Smooth muscle cell (in vitro differentiated cells): Measurements from ENCODE around the gene LIPF. TPM values are rescaled to one million over a fixed set of nuclear protein-coding genes. Genes with fewer than 3 reads are reported as not detected.

Source experiments
- DNase-seq: peaks from one replicate; lab custom pipeline; 2025; ENCODE audit not compliant: unreplicated experiment; lab: John Stamatoyannopoulos, UW
- H2AFZ ChIP-seq: fragments of 200-600 bp; sonication (generic); 2 replicates; pipeline ENCODE4 v1.6.0; 2016; ENCODE audit warnings: antibody characterized with exemption, low read depth, mild to moderate bottlenecking
- H3F3A ChIP-seq: fragments of 200-600 bp; sonication (generic); 2 replicates; pipeline ENCODE4 v1.6.0; 2017; ENCODE audit warnings: antibody characterized with exemption, low read depth
- H3K27ac ChIP-seq: fragments of 200-600 bp; sonication (generic); 2 replicates; pipeline ENCODE4 v1.5.1; 2016; ENCODE audit warnings: low read depth, mild to moderate bottlenecking
- H3K27me3 ChIP-seq: fragments of 200-600 bp; sonication (generic); 2 replicates; pipeline ENCODE4 v1.6.1; 2016; ENCODE audit warnings: low read depth, mild to moderate bottlenecking
- H3K36me3 ChIP-seq: fragments of 200-600 bp; sonication (generic); 2 replicates; pipeline ENCODE4 v1.5.1; 2016; ENCODE audit warnings: low read depth
- H3K4me1 ChIP-seq: fragments of 200-600 bp; sonication (generic); 2 replicates; pipeline ENCODE4 v1.5.1; 2016; ENCODE audit warnings: low read depth
- H3K4me2 ChIP-seq: fragments of 200-600 bp; sonication (generic); 2 replicates; pipeline ENCODE4 v1.6.0; 2016; ENCODE audit warnings: mild to moderate bottlenecking
- H3K4me3 ChIP-seq: fragments of 200-600 bp; sonication (generic); 2 replicates; pipeline ENCODE4 v1.5.1; 2016; ENCODE audit warnings: mild to moderate bottlenecking
- H3K79me2 ChIP-seq: fragments of 200-600 bp; sonication (generic); 2 replicates; pipeline ENCODE4 v1.6.0; 2016; ENCODE audit warnings: low read depth, mild to moderate bottlenecking
- H3K9ac ChIP-seq: fragments of 200-600 bp; sonication (generic); 2 replicates; pipeline ENCODE4 v1.6.0; 2016; ENCODE audit warnings: low read depth
- H3K9me3 ChIP-seq: fragments of 200-600 bp; sonication (generic); replicated peaks from 2 replicates; pipeline ENCODE4 v1.5.1; 2016; ENCODE audit warnings: low read depth
- H4K20me1 ChIP-seq: fragments of 200-600 bp; sonication (generic); 2 replicates; pipeline ENCODE4 v1.6.0; 2016; ENCODE audit warnings: low read depth
- WGBS: methylation state at CpG from one replicate; pipeline ENCODE4 v1.1.7; 2016; ENCODE audit warnings: low lambda C conversion rate; 5-methylcytosine and 5-hydroxymethylcytosine counted together
- polyA plus RNA-seq: library from polyadenylated mRNA; unstranded; fragments of >200 nt; fragmentation: Nextera tagmentation; extraction: Ambion mirVana; gene quantifications from 2 replicates; pipeline ENCODE4 v1.2.1, GENCODE V29; 2016
- total RNA-seq: library from RNA; depleted of rRNA; stranded (reverse); fragments of >200 nt; gene quantifications from 2 replicates; pipeline ENCODE4 v1.2.3, GENCODE V29; 2014
- TF ChIP-seq, protein P1 (sequence below): fragments of 200-600 bp; sonication (generic); IDR thresholded peaks from 2 replicates; pipeline ENCODE4 v1.5.1; 2017; ENCODE audit warnings: borderline replicate concordance, mild to moderate bottlenecking, antibody characterized with exemption; ENCODE audit not compliant: insufficient read depth, poor library complexity, severe bottlenecking

Gene LIPF
- total and polyA plus RNA-seq, 2 experiments from 2014 or later = not detected

DNA sequence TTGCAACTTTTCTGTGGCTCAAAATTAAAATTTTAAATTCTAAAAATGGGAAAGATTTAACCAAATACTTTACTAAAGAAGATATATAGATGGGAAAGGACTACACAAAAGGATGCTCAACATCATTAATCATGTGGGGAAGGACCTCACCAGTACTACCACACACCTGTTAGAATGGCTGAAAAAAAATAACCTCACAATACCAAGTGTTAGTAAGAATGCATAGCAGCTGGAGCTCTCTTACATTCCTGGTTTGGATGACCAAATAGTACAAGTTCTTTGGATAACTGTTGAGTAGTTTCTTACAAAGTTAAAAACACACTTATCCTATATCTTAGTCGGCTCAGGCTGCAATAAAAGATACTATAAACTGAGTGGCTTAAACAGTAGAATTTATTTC, 43.8 kb upstream of the LIPF start:
- Histone ChIP-seq H3K4me3 (no peak overlapping the region), H3K27ac (no peak overlapping the region), H3K9me3 (no peaks in the 10 kb centered on the region), H3K9ac (no peak overlapping the region), H3K4me2 (no peak overlapping the region), H4K20me1 (no peaks in the 10 kb centered on the region), H3K36me3 (no peaks in the 10 kb centered on the region), H3K79me2 (no peaks in the 10 kb centered on the region), H3K27me3 (peaks cover 11% of the 10 kb centered on the region), H3K4me1 (no peaks in the 10 kb centered on the region), H2AFZ (no peak overlapping the region), H3F3A (no peaks in the 10 kb centered on the region)
- no peak for DNase-seq
- TF ChIP-seq, protein P1, sequence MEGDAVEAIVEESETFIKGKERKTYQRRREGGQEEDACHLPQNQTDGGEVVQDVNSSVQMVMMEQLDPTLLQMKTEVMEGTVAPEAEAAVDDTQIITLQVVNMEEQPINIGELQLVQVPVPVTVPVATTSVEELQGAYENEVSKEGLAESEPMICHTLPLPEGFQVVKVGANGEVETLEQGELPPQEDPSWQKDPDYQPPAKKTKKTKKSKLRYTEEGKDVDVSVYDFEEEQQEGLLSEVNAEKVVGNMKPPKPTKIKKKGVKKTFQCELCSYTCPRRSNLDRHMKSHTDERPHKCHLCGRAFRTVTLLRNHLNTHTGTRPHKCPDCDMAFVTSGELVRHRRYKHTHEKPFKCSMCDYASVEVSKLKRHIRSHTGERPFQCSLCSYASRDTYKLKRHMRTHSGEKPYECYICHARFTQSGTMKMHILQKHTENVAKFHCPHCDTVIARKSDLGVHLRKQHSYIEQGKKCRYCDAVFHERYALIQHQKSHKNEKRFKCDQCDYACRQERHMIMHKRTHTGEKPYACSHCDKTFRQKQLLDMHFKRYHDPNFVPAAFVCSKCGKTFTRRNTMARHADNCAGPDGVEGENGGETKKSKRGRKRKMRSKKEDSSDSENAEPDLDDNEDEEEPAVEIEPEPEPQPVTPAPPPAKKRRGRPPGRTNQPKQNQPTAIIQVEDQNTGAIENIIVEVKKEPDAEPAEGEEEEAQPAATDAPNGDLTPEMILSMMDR = no peak
- WGBS = 79% methylated on average over 1 of the region's 1 CpG

- H3K9ac ChIP-seq = no peak overlapping the region
- H3K27ac ChIP-seq = no peak overlapping the region
- H3K4me3 ChIP-seq = no peak overlapping the region
- H3K4me1 ChIP-seq = no peaks in the 10 kb centered on the region
- no peaks in the 10 kb centered on the region for H3K9me3 ChIP-seq
- 80% methylated on average over 2 of the region's 2 CpGs for WGBS
- H2AFZ ChIP-seq = no peak overlapping the region
- peaks cover 11% of the 10 kb centered on the region for H3K27me3 ChIP-seq
- TF ChIP-seq, protein P1 = no peak
- no peak overlapping the region for H3K4me2 ChIP-seq
- no peaks in the 10 kb centered on the region for H3F3A ChIP-seq
- no peaks in the 10 kb centered on the region for H4K20me1 ChIP-seq
- no peak for DNase-seq
- no peaks in the 10 kb centered on the region for H3K79me2 ChIP-seq
- no peaks in the 10 kb centered on the region for H3K36me3 ChIP-seq
Measured at GRCh38 chr10:88623835-88624234, 40.4 kb upstream of the LIPF start.

DNA sequence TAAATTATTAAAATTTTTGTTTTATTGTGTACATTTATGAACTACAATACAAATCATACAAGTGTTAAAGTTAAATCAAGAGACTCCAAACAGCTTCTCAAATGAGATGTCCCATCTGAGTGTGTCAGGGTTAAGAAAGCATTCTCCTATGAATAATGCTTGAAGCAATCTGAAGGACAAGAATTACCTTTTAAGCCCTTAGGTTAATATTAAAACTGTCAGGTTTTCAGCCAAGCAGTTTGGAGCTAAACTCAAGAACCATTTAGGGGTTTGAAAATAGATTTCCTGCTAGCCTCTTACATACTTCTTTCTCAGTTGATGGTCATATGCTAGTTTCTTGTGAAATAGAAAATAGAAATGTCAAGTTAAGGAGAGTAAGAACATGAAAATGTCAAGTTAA, 39.4 kb upstream of the LIPF start:
- H4K20me1 ChIP-seq = no peaks in the 10 kb centered on the region
- no peak overlapping the region for H3K4me3 ChIP-seq
- no peak for DNase-seq
- H3K27me3 ChIP-seq = peaks cover 11% of the 10 kb centered on the region
- no peak overlapping the region for H3K27ac ChIP-seq
- no peak overlapping the region for H3K4me2 ChIP-seq
- H3K9ac ChIP-seq = no peak overlapping the region
- TF ChIP-seq, protein P1 = no peak
- no peaks in the 10 kb centered on the region for H3K9me3 ChIP-seq
- no peaks in the 10 kb centered on the region for H3F3A ChIP-seq
- no peak overlapping the region for H2AFZ ChIP-seq
- no peaks in the 10 kb centered on the region for H3K4me1 ChIP-seq
- no peaks in the 10 kb centered on the region for H3K36me3 ChIP-seq
- no peaks in the 10 kb centered on the region for H3K79me2 ChIP-seq

DNA sequence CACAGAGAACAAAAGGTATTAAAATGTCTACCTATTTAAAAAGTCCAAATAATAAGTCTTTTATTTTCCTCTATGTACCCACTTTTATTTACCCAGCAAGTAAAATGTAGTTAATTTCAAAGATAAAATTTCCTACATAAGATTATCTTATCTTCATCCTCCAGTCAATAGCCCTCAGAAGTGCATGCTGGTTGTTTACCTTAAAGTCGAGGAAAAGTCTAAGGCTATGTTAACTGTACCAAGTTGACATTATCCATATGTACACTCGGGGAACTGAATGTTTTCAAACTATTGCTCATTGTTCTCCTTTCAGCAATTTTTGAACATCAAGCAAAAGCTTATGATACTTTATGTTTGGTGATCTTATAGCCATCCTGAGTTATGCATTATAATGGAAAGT, 24.1 kb upstream of the LIPF start:
- H3K79me2 ChIP-seq = no peaks in the 10 kb centered on the region
- no peaks in the 10 kb centered on the region for H3K9me3 ChIP-seq
- no peaks in the 10 kb centered on the region for H3K4me1 ChIP-seq
- no peaks in the 10 kb centered on the region for H3F3A ChIP-seq
- H3K9ac ChIP-seq = no peak overlapping the region
- WGBS = 62% methylated on average over 2 of the region's 2 CpGs
- no peak overlapping the region for H2AFZ ChIP-seq
- no peak overlapping the region for H3K4me2 ChIP-seq
- no peaks in the 10 kb centered on the region for H4K20me1 ChIP-seq
- no peak for DNase-seq
- TF ChIP-seq, protein P1 = no peak
- H3K36me3 ChIP-seq = no peaks in the 10 kb centered on the region
- H3K27ac ChIP-seq = no peak overlapping the region
- H3K27me3 ChIP-seq = peaks cover 3% of the 10 kb centered on the region
- no peak overlapping the region for H3K4me3 ChIP-seq
